ENCODE measurements around the gene DNM2. TPM values are rescaled to one million over a fixed set of nuclear protein-coding genes. Genes with fewer than 3 reads are reported as not detected.

The DNM2 gene
- total and polyA plus RNA-seq, 9 of the 15 experiments (the other 6 are each of a cell fraction or from before 2014, with no cell fraction given), result 2.2 to 161 (median 72.6) TPM

DNA sequence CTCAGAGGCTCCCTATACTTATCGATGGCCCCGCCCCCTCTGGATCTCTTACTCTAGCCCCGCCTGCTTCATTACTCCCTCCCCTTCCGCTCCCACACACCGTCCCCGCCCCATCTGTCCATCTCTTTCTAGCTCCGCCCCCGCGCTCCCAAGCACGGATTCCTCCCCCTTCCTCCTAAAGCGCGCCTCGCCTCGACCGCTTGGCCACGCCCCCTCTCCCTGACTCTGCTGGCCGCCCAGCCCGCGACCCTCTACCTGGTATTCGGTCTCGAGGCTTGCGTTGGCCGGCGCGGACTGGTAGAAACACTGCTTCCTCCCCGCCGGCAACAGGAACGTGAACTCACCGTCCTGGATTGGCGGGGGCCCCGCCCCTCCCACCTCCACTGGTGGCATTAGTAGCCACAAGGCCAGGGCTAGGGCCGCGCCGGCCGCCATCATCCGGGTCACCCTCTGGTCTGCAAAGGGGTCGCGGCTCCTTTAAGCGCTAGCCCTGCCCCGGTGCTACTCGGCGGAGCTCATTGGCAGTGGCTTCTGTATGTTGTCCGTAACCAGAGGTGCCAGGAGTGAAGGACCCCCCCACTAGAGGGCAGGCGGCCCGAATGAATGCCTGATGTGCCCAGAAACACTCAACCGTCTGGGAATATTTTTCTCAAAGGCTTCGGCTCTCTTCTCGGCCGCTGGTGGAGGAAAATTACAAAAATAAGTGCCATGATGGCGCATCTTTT lies 118.0 kb downstream of the DNM2 start, which contains the start of gene TMED1 (continued):
- no peak for TF ChIP-seq ZNF274 (IDR thresholded peaks at IDR 0.05; ENCODE audit: borderline replicate concordance, low read depth, low read length)
- TF ChIP-seq SIN3A (IDR thresholded peaks at IDR 0.05; ENCODE audit: borderline replicate concordance in 2 of 2, control insufficient read depth in 1 of 2, low read depth in 2 of 2, low read length in 2 of 2), result no peak; a peak in 2 of 4 replicates
- no peak for TF ChIP-seq CEBPG (CRISPR knock-in tag; IDR thresholded peaks at IDR 0.05)
- TF ChIP-seq CEBPG (tag; conservative IDR thresholded peaks at IDR 0.05 in 1 of 2, IDR thresholded peaks at IDR 0.05 in 1 of 2), result no peak
- TF ChIP-seq LARP7 (IDR thresholded peaks at IDR 0.05), result no peak
- TF ChIP-seq SMAD2 (IDR thresholded peaks at IDR 0.05; ENCODE audit: low read depth, low read length), result no peak
- TF ChIP-seq CEBPB (tag; IDR thresholded peaks at IDR 0.05), result no peak
- TF ChIP-seq TAF7 (tag; IDR thresholded peaks at IDR 0.05), result peak; percentile 76
- TF ChIP-seq PHTF2 (CRISPR knock-in tag; IDR thresholded peaks at IDR 0.05), result no peak
- TF ChIP-seq ESRRB (CRISPR knock-in tag; IDR thresholded peaks at IDR 0.05; ENCODE audit: borderline replicate concordance), result no peak
- TF ChIP-seq USF1 (CRISPR knock-in tag; IDR thresholded peaks at IDR 0.05), result no peak
- peak; percentile 41; the same call in 1 of the 2 replicates for TF ChIP-seq SIN3B (IDR thresholded peaks at IDR 0.05; ENCODE audit: low read depth)
- TF ChIP-seq SLC30A9 (CRISPR knock-in tag; IDR thresholded peaks at IDR 0.05), result no peak
- no peak; the same call in 1 of the 2 replicates for TF ChIP-seq ZNF644 (tag; IDR thresholded peaks at IDR 0.05; ENCODE audit: low read depth)
- TF ChIP-seq ZNF12 (CRISPR knock-in tag; IDR thresholded peaks at IDR 0.05), result no peak
- TF ChIP-seq JUNB (CRISPR knock-in tag; conservative IDR thresholded peaks at IDR 0.05), result no peak
- TF ChIP-seq ZNF444 (CRISPR knock-in tag; IDR thresholded peaks at IDR 0.05), result no peak
- TF ChIP-seq ILF3 (IDR thresholded peaks at IDR 0.05; ENCODE audit: borderline replicate concordance), result no peak
- no peak for TF ChIP-seq ZKSCAN8 (CRISPR knock-in tag; IDR thresholded peaks at IDR 0.05)
- no peak for TF ChIP-seq POU5F1 (IDR thresholded peaks at IDR 0.05; ENCODE audit: borderline replicate concordance, low read depth, low read length, partially characterized antibody)
- TF ChIP-seq BHLHE40 (IDR thresholded peaks at IDR 0.05; ENCODE audit: low read length), result no peak
- no peak for TF ChIP-seq ZNF41 (CRISPR knock-in tag; conservative IDR thresholded peaks at IDR 0.05)
- TF ChIP-seq HMG20A (CRISPR knock-in tag; conservative IDR thresholded peaks at IDR 0.05), result no peak
- no peak for TF ChIP-seq NFIX (CRISPR knock-in tag; IDR thresholded peaks at IDR 0.05; ENCODE audit: low read depth)
- no peak for TF ChIP-seq PTTG1 (tag; IDR thresholded peaks at IDR 0.05; ENCODE audit: low read depth)
- peak; percentile 85 for TF ChIP-seq POLR2B (IDR thresholded peaks at IDR 0.05; ENCODE audit: low read depth, partially characterized antibody)
- TF ChIP-seq ARNT (IDR thresholded peaks at IDR 0.05), result no peak
- no peak for TF ChIP-seq ARID2 (IDR thresholded peaks at IDR 0.05)
- no peak for TF ChIP-seq ZNF133 (CRISPR knock-in tag; IDR thresholded peaks at IDR 0.05)
- TF ChIP-seq TBP (optimal IDR thresholded peaks at IDR 0.05; ENCODE audit: low read depth, low read length), result peak; percentile 75
- TF ChIP-seq RHOXF2B (CRISPR knock-in tag; conservative IDR thresholded peaks at IDR 0.05), result no peak
